WTC11 (cell line): Measurements from ENCODE around the gene NOS3. TPM values are rescaled to one million over a fixed set of nuclear protein-coding genes. Genes with fewer than 3 reads are reported as not detected.

Experiments used
- ATAC-seq: fragments of 200-7000 bp; cut with Tn5 transposase; 2 replicates; pipeline ENCODE4 v1.10.0; 2021; ENCODE audit warnings: mild to moderate bottlenecking, moderate library complexity
- CTCF ChIA-PET: fragments of 300-600 bp; sonication (Branson Sonifier 250); formaldehyde crosslinking; loops from one replicate; lab custom pipeline; 2021; ENCODE audit warnings: antibody characterized with exemption; lab: Charles Lee
- POLR2A ChIA-PET: fragments of 350-600 bp; sonication (Branson Sonifier 250); formaldehyde crosslinking; loops from one replicate; lab custom pipeline; 2021; ENCODE audit warnings: antibody characterized with exemption; lab: Charles Lee
- DNase-seq: peaks from one replicate; pipeline ENCODE4 v3.0.0; 2021; ENCODE audit warnings: low spot score
- H3K27ac Mint-ChIP-seq: 2 replicates; pipeline ENCODE4 v1.8.0; 2021; ENCODE audit warnings: mixed read lengths
- H3K27me3 Mint-ChIP-seq: 2 replicates; pipeline ENCODE4 v1.8.0; 2021; ENCODE audit warnings: low read depth, mild to moderate bottlenecking, moderate library complexity, mixed read lengths
- H3K36me3 Mint-ChIP-seq: 2 replicates; pipeline ENCODE4 v1.8.0; 2021; ENCODE audit warnings: mixed read lengths
- H3K4me1 Mint-ChIP-seq: 2 replicates; pipeline ENCODE4 v1.8.0; 2022; ENCODE audit warnings: mixed read lengths
- H3K4me3 Mint-ChIP-seq: 2 replicates; pipeline ENCODE4 v1.8.0; 2021; ENCODE audit warnings: mild to moderate bottlenecking, moderate library complexity, mixed read lengths
- H3K9me3 Mint-ChIP-seq: 2 replicates; pipeline ENCODE4 v1.8.0; 2021; ENCODE audit warnings: mixed read lengths
- ELF4 ChIP-seq: sonication (generic); formaldehyde crosslinking; IDR thresholded peaks from 2 replicates; pipeline ENCODE4 v1.8.1; 2022; ENCODE audit warnings: low read depth, mild to moderate bottlenecking, moderate library complexity, missing genetic modification reagents
- FOXK1 ChIP-seq: sonication (generic); formaldehyde crosslinking; IDR thresholded peaks from 2 replicates; pipeline ENCODE4 v1.8.0; 2022; ENCODE audit warnings: mild to moderate bottlenecking, moderate library complexity, missing genetic modification reagents
- FOXP1 ChIP-seq: sonication (generic); formaldehyde crosslinking; IDR thresholded peaks from 2 replicates; pipeline ENCODE4 v1.8.0; 2022; ENCODE audit warnings: missing genetic modification reagents, mild to moderate bottlenecking, moderate library complexity, borderline replicate concordance
- IRF2 ChIP-seq: sonication (generic); formaldehyde crosslinking; IDR thresholded peaks from 2 replicates; pipeline ENCODE4 v1.8.0; 2022; ENCODE audit warnings: low read depth, missing genetic modification reagents, borderline replicate concordance
- KAT7 ChIP-seq: sonication (generic); formaldehyde crosslinking; IDR thresholded peaks from 2 replicates; pipeline ENCODE4 v1.8.1; 2023; ENCODE audit warnings: missing genetic modification reagents, mild to moderate bottlenecking, borderline replicate concordance
- MXD4 ChIP-seq: fragments of 250-450 bp; sonication (Bioruptor Pico); IDR thresholded peaks from 2 replicates; pipeline ENCODE4 v1.8.0; 2021; ENCODE audit warnings: mild to moderate bottlenecking, moderate library complexity, borderline replicate concordance
- MYBL2 ChIP-seq: sonication (generic); formaldehyde crosslinking; IDR thresholded peaks from 2 replicates; pipeline ENCODE4 v1.8.1; 2023; ENCODE audit warnings: mild to moderate bottlenecking, moderate library complexity, missing genetic modification reagents
- NFYB ChIP-seq: sonication (generic); formaldehyde crosslinking; conservative IDR thresholded peaks from 2 replicates; pipeline ENCODE4 v1.8.0; 2022; ENCODE audit warnings: low read depth, missing genetic modification reagents
- SMAD3 ChIP-seq: sonication (generic); formaldehyde crosslinking; IDR thresholded peaks from 2 replicates; pipeline ENCODE4 v1.8.0; 2022; ENCODE audit warnings: missing genetic modification reagents, mild to moderate bottlenecking, borderline replicate concordance
- SMAD4 ChIP-seq: sonication (generic); formaldehyde crosslinking; IDR thresholded peaks from 2 replicates; pipeline ENCODE4 v1.8.0; 2022; ENCODE audit warnings: mild to moderate bottlenecking, missing genetic modification reagents
- SOX15 ChIP-seq: fragments of 250-450 bp; sonication (Bioruptor Pico); IDR thresholded peaks from 2 replicates; pipeline ENCODE4 v1.9.0; 2021; ENCODE audit warnings: mild to moderate bottlenecking
- SP1 ChIP-seq: sonication (generic); formaldehyde crosslinking; conservative IDR thresholded peaks from 2 replicates; pipeline ENCODE4 v1.8.1; 2022; ENCODE audit warnings: missing genetic modification reagents
- TCF7 ChIP-seq: sonication (generic); formaldehyde crosslinking; IDR thresholded peaks from 2 replicates; pipeline ENCODE4 v1.8.0; 2022; ENCODE audit warnings: mild to moderate bottlenecking, low read depth, missing genetic modification reagents, moderate library complexity
- TP53 ChIP-seq: sonication (generic); formaldehyde crosslinking; IDR thresholded peaks from 2 replicates; pipeline ENCODE4 v1.8.1; 2023; ENCODE audit warnings: mild to moderate bottlenecking, missing genetic modification reagents
- ZNF232 ChIP-seq: sonication (generic); formaldehyde crosslinking; IDR thresholded peaks from 2 replicates; pipeline ENCODE4 v1.8.0; 2022; ENCODE audit warnings: mild to moderate bottlenecking, missing genetic modification reagents
- ZNF263 ChIP-seq: sonication (generic); formaldehyde crosslinking; IDR thresholded peaks from 2 replicates; pipeline ENCODE4 v1.8.1; 2022; ENCODE audit warnings: low read depth, mild to moderate bottlenecking, moderate library complexity, missing genetic modification reagents
- ZNF416 ChIP-seq: fragments of 250-450 bp; sonication (Bioruptor Pico); IDR thresholded peaks from 2 replicates; pipeline ENCODE4 v1.9.0; 2021; ENCODE audit warnings: mild to moderate bottlenecking, inconsistent platforms
- ZNF423 ChIP-seq: fragments of 250-450 bp; sonication (Bioruptor Pico); IDR thresholded peaks from 2 replicates; pipeline ENCODE4 v2.1.2; 2022; ENCODE audit warnings: mild to moderate bottlenecking, moderate library complexity
- total RNA-seq: library from RNA; stranded (reverse); gene quantifications from 3 replicates; pipeline ENCODE4 v1.2.3, GENCODE V29; 2021
- TF ChIP-seq, protein P1 (sequence below): sonication (generic); formaldehyde crosslinking; IDR thresholded peaks from 2 replicates; pipeline ENCODE4 v1.8.1; 2023; ENCODE audit warnings: mild to moderate bottlenecking, moderate library complexity, missing genetic modification reagents
- TF ChIP-seq, protein P2 (sequence below): sonication (generic); formaldehyde crosslinking; IDR thresholded peaks from 2 replicates; pipeline ENCODE4 v1.8.1; 2022; ENCODE audit warnings: missing genetic modification reagents, borderline replicate concordance
- TF ChIP-seq, protein P3 (sequence below): sonication (generic); formaldehyde crosslinking; IDR thresholded peaks from 2 replicates; pipeline ENCODE4 v1.8.0; 2022; ENCODE audit warnings: mild to moderate bottlenecking, missing genetic modification reagents
- TF ChIP-seq, protein P4 (sequence below): sonication (generic); formaldehyde crosslinking; IDR thresholded peaks from 2 replicates; pipeline ENCODE4 v1.8.0; 2022; ENCODE audit warnings: mild to moderate bottlenecking, missing genetic modification reagents
- TF ChIP-seq, protein P5 (sequence below): fragments of 250-450 bp; sonication (Bioruptor Pico); IDR thresholded peaks from 2 replicates; pipeline ENCODE4 v1.9.0; 2021; ENCODE audit warnings: mild to moderate bottlenecking
- TF ChIP-seq, protein P6 (sequence below): sonication (generic); formaldehyde crosslinking; IDR thresholded peaks from 2 replicates; pipeline ENCODE4 v1.8.1; 2023; ENCODE audit warnings: mild to moderate bottlenecking, missing genetic modification reagents
- TF ChIP-seq, protein P7 (sequence below): fragments of 200-600 bp; IDR thresholded peaks from 2 replicates; pipeline ENCODE4 v1.8.0; 2022; ENCODE audit warnings: antibody characterized with exemption

The NOS3 gene
- total RNA-seq, 1 experiment from 2014 or later, result 6.6 TPM

DNA sequence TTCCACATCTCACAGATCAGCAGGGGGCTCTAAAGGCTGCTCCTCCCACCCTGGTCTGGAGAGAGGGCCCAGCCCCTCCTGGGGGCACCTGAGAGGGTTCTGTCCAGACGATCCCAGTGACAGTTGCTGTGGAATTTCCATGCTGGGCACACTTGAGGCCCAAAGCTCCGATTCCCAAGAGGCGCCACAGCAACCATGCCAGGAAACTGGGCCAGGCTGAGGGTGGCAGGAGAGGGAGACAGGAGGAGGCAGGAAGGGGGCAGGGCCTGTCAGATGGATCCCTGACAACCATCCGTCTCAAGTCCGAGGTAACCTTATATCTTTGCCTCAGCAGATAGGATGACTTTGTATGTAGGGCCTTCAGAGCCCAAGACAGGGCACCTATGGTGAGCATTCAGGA lies 4.3 kb upstream of the NOS3 start (continued):
- TF ChIP-seq MYBL2 (CRISPR knock-in tag), result no peak
- TF ChIP-seq SOX15 (CRISPR knock-in tag), result no peak

DNA sequence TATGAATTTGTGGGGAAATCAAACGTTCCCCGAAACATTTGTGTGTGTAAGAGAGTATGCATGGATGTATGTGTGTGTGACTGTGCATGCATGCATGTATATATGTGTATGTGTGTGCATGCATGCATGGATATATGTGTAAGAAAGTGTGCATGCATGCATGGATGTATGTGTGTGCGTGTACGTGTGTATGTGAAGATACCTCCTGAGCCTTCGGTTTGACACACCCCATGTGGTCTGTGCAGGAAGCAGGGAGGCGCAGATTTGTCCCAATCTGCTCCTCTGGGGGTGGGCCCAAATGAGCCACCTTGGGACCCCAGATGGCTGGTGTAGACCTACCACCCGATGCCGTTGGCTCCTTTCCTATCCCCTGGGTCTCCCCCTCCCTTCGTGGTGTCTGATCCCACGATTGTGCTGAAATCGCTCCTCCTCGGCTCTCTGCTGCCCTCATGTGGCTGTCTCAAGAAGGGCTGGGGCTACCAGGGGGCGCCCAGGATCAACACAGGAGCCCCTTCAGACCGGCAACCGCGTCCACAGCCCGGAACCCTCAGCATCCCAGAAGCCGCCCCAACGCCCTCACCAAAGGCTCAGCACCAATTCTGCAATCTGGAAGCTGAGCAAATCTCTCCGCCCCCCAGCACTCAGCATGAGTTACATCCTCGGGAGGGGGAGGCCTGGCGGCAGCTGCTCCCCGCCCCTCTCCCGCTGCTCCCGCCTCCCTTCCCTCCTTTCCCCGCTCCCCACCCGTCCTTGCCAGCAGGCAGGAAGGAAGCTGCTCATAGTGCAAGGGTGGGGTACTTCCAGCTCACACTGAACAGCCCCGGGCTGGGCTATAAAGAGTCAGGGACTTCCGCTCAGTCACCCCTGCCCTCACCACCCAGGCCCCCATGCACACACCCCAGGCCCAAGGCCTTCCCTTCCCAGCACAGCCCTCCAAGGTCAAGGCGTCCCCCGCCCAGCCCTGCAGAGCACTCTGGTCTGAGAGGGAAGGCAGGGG lies 2.3 kb upstream of the NOS3 start:
- Mint-ChIP-seq H3K4me3 (peak overlapping the region; percentile 71), H3K4me1 (peaks cover 32% of the 10 kb centered on the region), H3K27me3 (peaks cover 32% of the 10 kb centered on the region), H3K9me3 (peaks cover 15% of the 10 kb centered on the region), H3K36me3 (peaks cover 12% of the 10 kb centered on the region), H3K27ac (no peak overlapping the region)
- CTCF ChIA-PET, result interaction anchor here (0.6 to 3.3 kb wide), 41 partner anchors 9 to 620 kb away, joined by 3 to 37 read pairs (median 4); partner anchors contain the start of genes FASTK, TMEM176A and TMEM176B
- TF ChIP-seq SMAD3 (CRISPR knock-in tag) (no peak), NFYB (CRISPR knock-in tag) (no peak), ZNF263 (no peak), FOXP1 (peak; percentile 24; the same call in 1 of the 2 replicates), TCF7 (CRISPR knock-in tag) (no peak), SP1 (CRISPR knock-in tag) (0 out of 2 replicates have a peak, but pooled peaks have one; percentile 35), ZNF423 (CRISPR knock-in tag) (no peak), KAT7 (CRISPR knock-in tag) (no peak), FOXK1 (CRISPR knock-in tag) (peak; percentile 21; the same call in 1 of the 2 replicates), IRF2 (CRISPR knock-in tag) (no peak), ELF4 (no peak), MXD4 (no peak), ZNF232 (CRISPR knock-in tag) (0 out of 2 replicates have a peak, but pooled peaks have one; percentile 42), SMAD4 (CRISPR knock-in tag) (no peak), TP53 (CRISPR knock-in tag) (no peak), ZNF416 (CRISPR knock-in tag) (no peak)
- TF ChIP-seq, protein P1, sequence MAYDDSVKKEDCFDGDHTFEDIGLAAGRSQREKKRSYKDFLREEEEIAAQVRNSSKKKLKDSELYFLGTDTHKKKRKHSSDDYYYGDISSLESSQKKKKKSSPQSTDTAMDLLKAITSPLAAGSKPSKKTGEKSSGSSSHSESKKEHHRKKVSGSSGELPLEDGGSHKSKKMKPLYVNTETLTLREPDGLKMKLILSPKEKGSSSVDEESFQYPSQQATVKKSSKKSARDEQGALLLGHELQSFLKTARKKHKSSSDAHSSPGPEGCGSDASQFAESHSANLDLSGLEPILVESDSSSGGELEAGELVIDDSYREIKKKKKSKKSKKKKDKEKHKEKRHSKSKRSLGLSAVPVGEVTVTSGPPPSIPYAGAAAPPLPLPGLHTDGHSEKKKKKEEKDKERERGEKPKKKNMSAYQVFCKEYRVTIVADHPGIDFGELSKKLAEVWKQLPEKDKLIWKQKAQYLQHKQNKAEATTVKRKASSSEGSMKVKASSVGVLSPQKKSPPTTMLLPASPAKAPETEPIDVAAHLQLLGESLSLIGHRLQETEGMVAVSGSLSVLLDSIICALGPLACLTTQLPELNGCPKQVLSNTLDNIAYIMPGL, result no peak
- TF ChIP-seq, protein P2, sequence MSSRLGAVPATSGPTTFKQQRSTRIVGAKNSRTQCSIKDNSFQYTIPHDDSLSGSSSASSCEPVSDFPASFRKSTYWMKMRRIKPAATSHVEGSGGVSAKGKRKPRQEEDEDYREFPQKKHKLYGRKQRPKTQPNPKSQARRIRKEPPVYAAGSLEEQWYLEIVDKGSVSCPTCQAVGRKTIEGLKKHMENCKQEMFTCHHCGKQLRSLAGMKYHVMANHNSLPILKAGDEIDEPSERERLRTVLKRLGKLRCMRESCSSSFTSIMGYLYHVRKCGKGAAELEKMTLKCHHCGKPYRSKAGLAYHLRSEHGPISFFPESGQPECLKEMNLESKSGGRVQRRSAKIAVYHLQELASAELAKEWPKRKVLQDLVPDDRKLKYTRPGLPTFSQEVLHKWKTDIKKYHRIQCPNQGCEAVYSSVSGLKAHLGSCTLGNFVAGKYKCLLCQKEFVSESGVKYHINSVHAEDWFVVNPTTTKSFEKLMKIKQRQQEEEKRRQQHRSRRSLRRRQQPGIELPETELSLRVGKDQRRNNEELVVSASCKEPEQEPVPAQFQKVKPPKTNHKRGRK (CRISPR knock-in tag), result no peak
- TF ChIP-seq, protein P3, sequence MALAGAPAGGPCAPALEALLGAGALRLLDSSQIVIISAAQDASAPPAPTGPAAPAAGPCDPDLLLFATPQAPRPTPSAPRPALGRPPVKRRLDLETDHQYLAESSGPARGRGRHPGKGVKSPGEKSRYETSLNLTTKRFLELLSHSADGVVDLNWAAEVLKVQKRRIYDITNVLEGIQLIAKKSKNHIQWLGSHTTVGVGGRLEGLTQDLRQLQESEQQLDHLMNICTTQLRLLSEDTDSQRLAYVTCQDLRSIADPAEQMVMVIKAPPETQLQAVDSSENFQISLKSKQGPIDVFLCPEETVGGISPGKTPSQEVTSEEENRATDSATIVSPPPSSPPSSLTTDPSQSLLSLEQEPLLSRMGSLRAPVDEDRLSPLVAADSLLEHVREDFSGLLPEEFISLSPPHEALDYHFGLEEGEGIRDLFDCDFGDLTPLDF (CRISPR knock-in tag), result no peak
- TF ChIP-seq, protein P4, sequence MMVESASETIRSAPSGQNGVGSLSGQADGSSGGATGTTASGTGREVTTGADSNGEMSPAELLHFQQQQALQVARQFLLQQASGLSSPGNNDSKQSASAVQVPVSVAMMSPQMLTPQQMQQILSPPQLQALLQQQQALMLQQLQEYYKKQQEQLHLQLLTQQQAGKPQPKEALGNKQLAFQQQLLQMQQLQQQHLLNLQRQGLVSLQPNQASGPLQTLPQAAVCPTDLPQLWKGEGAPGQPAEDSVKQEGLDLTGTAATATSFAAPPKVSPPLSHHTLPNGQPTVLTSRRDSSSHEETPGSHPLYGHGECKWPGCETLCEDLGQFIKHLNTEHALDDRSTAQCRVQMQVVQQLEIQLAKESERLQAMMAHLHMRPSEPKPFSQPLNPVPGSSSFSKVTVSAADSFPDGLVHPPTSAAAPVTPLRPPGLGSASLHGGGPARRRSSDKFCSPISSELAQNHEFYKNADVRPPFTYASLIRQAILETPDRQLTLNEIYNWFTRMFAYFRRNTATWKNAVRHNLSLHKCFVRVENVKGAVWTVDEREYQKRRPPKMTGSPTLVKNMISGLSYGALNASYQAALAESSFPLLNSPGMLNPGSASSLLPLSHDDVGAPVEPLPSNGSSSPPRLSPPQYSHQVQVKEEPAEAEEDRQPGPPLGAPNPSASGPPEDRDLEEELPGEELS (CRISPR knock-in tag), result no peak
- TF ChIP-seq, protein P5, sequence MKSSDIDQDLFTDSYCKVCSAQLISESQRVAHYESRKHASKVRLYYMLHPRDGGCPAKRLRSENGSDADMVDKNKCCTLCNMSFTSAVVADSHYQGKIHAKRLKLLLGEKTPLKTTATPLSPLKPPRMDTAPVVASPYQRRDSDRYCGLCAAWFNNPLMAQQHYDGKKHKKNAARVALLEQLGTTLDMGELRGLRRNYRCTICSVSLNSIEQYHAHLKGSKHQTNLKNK (CRISPR knock-in tag), result no peak
- TF ChIP-seq, protein P6, sequence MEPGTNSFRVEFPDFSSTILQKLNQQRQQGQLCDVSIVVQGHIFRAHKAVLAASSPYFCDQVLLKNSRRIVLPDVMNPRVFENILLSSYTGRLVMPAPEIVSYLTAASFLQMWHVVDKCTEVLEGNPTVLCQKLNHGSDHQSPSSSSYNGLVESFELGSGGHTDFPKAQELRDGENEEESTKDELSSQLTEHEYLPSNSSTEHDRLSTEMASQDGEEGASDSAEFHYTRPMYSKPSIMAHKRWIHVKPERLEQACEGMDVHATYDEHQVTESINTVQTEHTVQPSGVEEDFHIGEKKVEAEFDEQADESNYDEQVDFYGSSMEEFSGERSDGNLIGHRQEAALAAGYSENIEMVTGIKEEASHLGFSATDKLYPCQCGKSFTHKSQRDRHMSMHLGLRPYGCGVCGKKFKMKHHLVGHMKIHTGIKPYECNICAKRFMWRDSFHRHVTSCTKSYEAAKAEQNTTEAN, result no peak
- TF ChIP-seq, protein P7, sequence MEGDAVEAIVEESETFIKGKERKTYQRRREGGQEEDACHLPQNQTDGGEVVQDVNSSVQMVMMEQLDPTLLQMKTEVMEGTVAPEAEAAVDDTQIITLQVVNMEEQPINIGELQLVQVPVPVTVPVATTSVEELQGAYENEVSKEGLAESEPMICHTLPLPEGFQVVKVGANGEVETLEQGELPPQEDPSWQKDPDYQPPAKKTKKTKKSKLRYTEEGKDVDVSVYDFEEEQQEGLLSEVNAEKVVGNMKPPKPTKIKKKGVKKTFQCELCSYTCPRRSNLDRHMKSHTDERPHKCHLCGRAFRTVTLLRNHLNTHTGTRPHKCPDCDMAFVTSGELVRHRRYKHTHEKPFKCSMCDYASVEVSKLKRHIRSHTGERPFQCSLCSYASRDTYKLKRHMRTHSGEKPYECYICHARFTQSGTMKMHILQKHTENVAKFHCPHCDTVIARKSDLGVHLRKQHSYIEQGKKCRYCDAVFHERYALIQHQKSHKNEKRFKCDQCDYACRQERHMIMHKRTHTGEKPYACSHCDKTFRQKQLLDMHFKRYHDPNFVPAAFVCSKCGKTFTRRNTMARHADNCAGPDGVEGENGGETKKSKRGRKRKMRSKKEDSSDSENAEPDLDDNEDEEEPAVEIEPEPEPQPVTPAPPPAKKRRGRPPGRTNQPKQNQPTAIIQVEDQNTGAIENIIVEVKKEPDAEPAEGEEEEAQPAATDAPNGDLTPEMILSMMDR, result peak; percentile 92
- ATAC-seq (peak; percentile 68), DNase-seq (peak; percentile 93)
- POLR2A ChIA-PET, result interaction anchor here (0.6 to 0.9 kb wide), 3 partner anchors 8 to 20 kb away, joined by 3 to 5 read pairs (median 3); no protein-coding TSS in a partner anchor
